Activated CD8-positive, alpha-beta memory T cell treated with anti-CD3 and anti-CD28 coated beads, Interleukin-2, amount 50 U/mL, for 4 hours (primary cell): ENCODE data around the gene VPS41.
A peak's percentile ranks its signal among the peaks of the same experiment; 100 is the strongest.

ENCODE experiments used
- DNase-seq: peaks from one replicate; pipeline ENCODE4 v3.0.0-alpha.2; 2020

Gene VPS41

GRCh38 chr7:38798552-38799267 lies 110.3 kb downstream of the VPS41 start:
- no peak for DNase-seq

GRCh38 chr7:38796626-38797501 lies 112.1 kb downstream of the VPS41 start:
- DNase-seq = peak; percentile 51

GRCh38 chr7:38795593-38795992 lies 113.4 kb downstream of the VPS41 start:
- no peak for DNase-seq

- DNase-seq = no peak
Measured at GRCh38 chr7:38781991-38782390, 127.0 kb downstream of the VPS41 start.

- no peak for DNase-seq
Measured at GRCh38 chr7:38777609-38778008, 131.4 kb downstream of the VPS41 start.

GRCh38 chr7:38775506-38776175 lies 133.3 kb downstream of the VPS41 start:
- no peak for DNase-seq

- no peak for DNase-seq
Measured at GRCh38 chr7:38773430-38773829, 135.6 kb downstream of the VPS41 start.

GRCh38 chr7:38760226-38760625 lies 148.8 kb downstream of the VPS41 start:
- no peak for DNase-seq

- DNase-seq = no peak
Measured at GRCh38 chr7:38759028-38759427, 150.0 kb downstream of the VPS41 start.

- DNase-seq = no peak
Measured at GRCh38 chr7:38757931-38758330, 151.1 kb downstream of the VPS41 start.

- no peak for DNase-seq
Measured at GRCh38 chr7:38756521-38756920, 152.5 kb downstream of the VPS41 start.

GRCh38 chr7:38753347-38753746 lies 155.6 kb downstream of the VPS41 start:
- no peak for DNase-seq

GRCh38 chr7:38751416-38751815 lies 157.6 kb downstream of the VPS41 start:
- no peak for DNase-seq

GRCh38 chr7:38748056-38748610 lies 160.9 kb downstream of the VPS41 start:
- no peak for DNase-seq

GRCh38 chr7:38746438-38746837 lies 162.6 kb downstream of the VPS41 start:
- no peak for DNase-seq

GRCh38 chr7:38744746-38745145 lies 164.2 kb downstream of the VPS41 start:
- DNase-seq = no peak

- no peak for DNase-seq
Measured at GRCh38 chr7:38743899-38744298, 165.1 kb downstream of the VPS41 start.

GRCh38 chr7:38740041-38740440 lies 168.9 kb downstream of the VPS41 start:
- no peak for DNase-seq

- no peak for DNase-seq
Measured at GRCh38 chr7:38736138-38736537, 172.9 kb downstream of the VPS41 start.

GRCh38 chr7:38731215-38731614 lies 177.8 kb downstream of the VPS41 start:
- DNase-seq = no peak

- DNase-seq = no peak
Measured at GRCh38 chr7:38728145-38728544, 180.8 kb downstream of the VPS41 start.

GRCh38 chr7:38727184-38727940 lies 181.6 kb downstream of the VPS41 start:
- DNase-seq = no peak

GRCh38 chr7:38723327-38723726 lies 185.7 kb downstream of the VPS41 start:
- no peak for DNase-seq
